Esophagus muscularis mucosa (tissue), 4 donors: ENCODE data around the gene COG8. TPM values are rescaled to one million over a fixed set of nuclear protein-coding genes. Genes with fewer than 3 reads are reported as not detected.

Experiments
- DNase-seq: peaks from one replicate; pipeline ENCODE4 v3.0.0-alpha.2; 2017; ENCODE audit errors: extremely low spot score
- H3K27ac ChIP-seq, 4 donors: fragments of 200-600 bp; sonication (generic); replicated peaks in 1 of 4; 1 replicate in 3 of 4; 2 replicates in 1 of 4; pipeline ENCODE4 v1.5.1; 2016 to 2019; ENCODE audit warnings: mild to moderate bottlenecking in 1 of 4
- H3K27me3 ChIP-seq, 4 donors: fragments of 200-600 bp; sonication (generic); one replicate each; pipeline versions ENCODE4 v1.5.1 to v1.6.0; 2016 to 2019
- H3K36me3 ChIP-seq, 4 donors: fragments of 200-600 bp; sonication (generic); one replicate each; pipeline ENCODE4 v1.5.1; 2016 to 2019
- H3K4me1 ChIP-seq, 4 donors: fragments of 200-600 bp; sonication (generic); one replicate each; pipeline ENCODE4 v1.5.1; 2016 to 2019
- H3K4me3 ChIP-seq, 4 donors: fragments of 200-600 bp; sonication (generic); 1 replicate in 2 of 4; 2 replicates in 2 of 4; pipeline ENCODE4 v1.5.1; 2016 to 2019; ENCODE audit warnings: mild to moderate bottlenecking in 4 of 4, moderate library complexity in 1 of 4
- H3K9me3 ChIP-seq, 4 donors: fragments of 200-600 bp; sonication (generic); 1 replicate in 3 of 4; 2 replicates in 1 of 4; pipeline ENCODE4 v1.5.1; 2016 to 2019
- CTCF ChIP-seq, 3 experiments: fragments of 200-600 bp in 2 of 3; fragments of 450-650 bp in 1 of 3; sonication (generic) in 2 of 3; IDR thresholded peaks; one replicate each; pipeline ENCODE4 v1.5.1; 2017 to 2019; ENCODE audit warnings: antibody characterized with exemption in 3 of 3, mild to moderate bottlenecking in 2 of 3, moderate library complexity in 1 of 3
- EP300 ChIP-seq: sonication (generic); formaldehyde crosslinking; IDR thresholded peaks from one replicate; pipeline ENCODE4 v1.6.1; 2017; ENCODE audit warnings: antibody characterized with exemption
- POLR2A ChIP-seq: fragments of 450-650 bp; IDR thresholded peaks from one replicate; pipeline ENCODE4 v1.6.1; 2017; ENCODE audit warnings: antibody characterized with exemption, moderate library complexity, mild to moderate bottlenecking, low read depth
- POLR2AphosphoS5 ChIP-seq, 2 donors: sonication (generic); formaldehyde crosslinking; IDR thresholded peaks; one replicate each; pipeline ENCODE4 v1.6.1; 2017; ENCODE audit warnings: antibody characterized with exemption in 2 of 2
- WGBS: methylation state at CpG from one replicate; pipeline ENCODE4 v1.1.5; 2018; 5-methylcytosine and 5-hydroxymethylcytosine counted together
- intact Hi-C: fragments of 100-400 bp; cut with DNase I; formaldehyde crosslinking; loops from one replicate; pipeline ENCODE4 v1.15.1; 2023
- total RNA-seq, 4 donors: library from RNA; depleted of rRNA; stranded (reverse); fragments of >200 nt; gene quantifications; one replicate each; pipeline versions ENCODE4 v1.1.0 to v1.2.1, GENCODE V29; 2016

COG8 gene
- total RNA-seq, 4 donors from 2014 or later: 26.3 to 56.7 (median 46.0) TPM

GRCh38 chr16:69371564-69371963 lies 32.2 kb upstream of the COG8 start:
- H3K4me3 ChIP-seq: no peak overlapping the region
- peaks cover 49 to 88% (median 81%) of the 10 kb centered on the region in 4 donors for H3K36me3 ChIP-seq
- no peak overlapping the region for H3K27ac ChIP-seq
- H3K9me3 ChIP-seq: no peaks in the 10 kb centered on the region
- H3K4me1 ChIP-seq: no peaks in the 10 kb centered on the region
- no peak for TF ChIP-seq EP300
- TF ChIP-seq POLR2AphosphoS5 (IDR thresholded peaks at IDR 0.05): no peak
- no peak for TF ChIP-seq POLR2A
- TF ChIP-seq CTCF (IDR thresholded peaks at IDR 0.05): no peak
- WGBS: 88% methylated on average over 2 of the region's 2 CpGs
- no peak for DNase-seq
- H3K27me3 ChIP-seq: no peaks in the 10 kb centered on the region
- intact Hi-C loops: no loop called here

DNA sequence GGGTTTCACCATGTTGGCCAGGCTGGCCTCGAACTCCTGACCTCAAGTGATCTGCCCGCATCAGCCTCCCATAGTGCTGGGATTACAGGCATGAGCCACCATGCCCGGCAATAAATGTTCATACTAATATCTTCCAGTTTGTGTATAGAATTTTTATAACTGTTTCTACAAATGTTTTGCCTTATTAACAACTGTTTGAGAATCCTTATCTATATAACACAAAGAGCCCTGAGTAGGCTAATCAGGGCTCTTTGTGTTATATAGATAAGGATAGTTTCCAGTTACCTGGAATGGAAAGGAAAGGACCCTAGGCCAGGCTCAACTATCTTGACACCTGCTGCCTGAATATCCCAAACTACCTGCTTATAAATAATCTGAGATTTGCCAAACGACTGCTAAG lies 29.5 kb upstream of the COG8 start:
- peaks cover 67 to 100% (median 96%) of the 10 kb centered on the region in 4 donors for H3K36me3 ChIP-seq
- 91% methylated on average over 4 of the region's 4 CpGs for WGBS
- TF ChIP-seq POLR2A: no peak
- TF ChIP-seq CTCF (IDR thresholded peaks at IDR 0.05): no peak
- no peaks in the 10 kb centered on the region for H3K4me1 ChIP-seq
- intact Hi-C loops: no loop called here
- no peaks in the 10 kb centered on the region for H3K27me3 ChIP-seq
- no peak overlapping the region for H3K4me3 ChIP-seq
- DNase-seq: no peak
- no peak overlapping the region for H3K27ac ChIP-seq
- no peaks in the 10 kb centered on the region for H3K9me3 ChIP-seq

DNA sequence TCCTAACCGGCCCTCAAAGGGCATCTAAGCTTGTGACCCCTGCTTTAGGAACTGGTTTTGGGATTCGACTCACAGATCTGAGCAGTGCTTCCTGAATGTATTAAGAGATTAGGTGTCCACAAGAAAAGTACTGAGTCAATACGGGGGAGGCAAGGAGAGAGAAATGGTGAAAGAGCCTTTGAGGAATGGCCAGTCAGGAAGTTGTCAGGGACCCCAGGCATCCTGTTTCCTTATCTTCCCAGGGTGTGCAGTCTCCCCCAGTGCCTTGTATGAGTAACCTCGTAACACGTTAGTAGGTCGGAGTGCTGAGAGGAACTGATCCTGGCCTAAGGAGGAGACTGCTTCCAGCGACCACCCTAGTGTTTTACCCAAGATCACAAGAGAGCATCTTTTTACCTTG lies 28.6 kb upstream of the COG8 start:
- H3K4me3 ChIP-seq: no peak overlapping the region
- no peaks in the 10 kb centered on the region for H3K27me3 ChIP-seq
- no peak for DNase-seq
- H3K27ac ChIP-seq: no peak overlapping the region
- intact Hi-C loops: no loop called here
- no peaks in the 10 kb centered on the region for H3K9me3 ChIP-seq
- peaks cover 67 to 99% (median 96%) of the 10 kb centered on the region in 4 donors for H3K36me3 ChIP-seq
- 76% methylated on average over 7 of the region's 7 CpGs for WGBS
- no peaks in the 10 kb centered on the region for H3K4me1 ChIP-seq
- TF ChIP-seq EP300: no peak
- no peak for TF ChIP-seq POLR2AphosphoS5 (IDR thresholded peaks at IDR 0.05)
- no peak for TF ChIP-seq POLR2A
- TF ChIP-seq CTCF (IDR thresholded peaks at IDR 0.05): no peak

GRCh38 chr16:69366431-69366830 lies 27.1 kb upstream of the COG8 start:
- DNase-seq: no peak
- Histone ChIP-seq H3K9me3 (no peaks in the 10 kb centered on the region), H3K27me3 (no peaks in the 10 kb centered on the region), H3K36me3 (peaks cover 61 to 92% (median 86%) of the 10 kb centered on the region in 4 donors), H3K4me1 (no peaks in the 10 kb centered on the region), H3K27ac (no peak overlapping the region), H3K4me3 (no peak overlapping the region)
- 90% methylated on average over 7 of the region's 7 CpGs for WGBS
- TF ChIP-seq POLR2AphosphoS5 (IDR thresholded peaks at IDR 0.05): no peak
- TF ChIP-seq POLR2A: no peak
- no peak for TF ChIP-seq EP300
- no peak for TF ChIP-seq CTCF (IDR thresholded peaks at IDR 0.05)
- intact Hi-C loops: no loop called here

DNA sequence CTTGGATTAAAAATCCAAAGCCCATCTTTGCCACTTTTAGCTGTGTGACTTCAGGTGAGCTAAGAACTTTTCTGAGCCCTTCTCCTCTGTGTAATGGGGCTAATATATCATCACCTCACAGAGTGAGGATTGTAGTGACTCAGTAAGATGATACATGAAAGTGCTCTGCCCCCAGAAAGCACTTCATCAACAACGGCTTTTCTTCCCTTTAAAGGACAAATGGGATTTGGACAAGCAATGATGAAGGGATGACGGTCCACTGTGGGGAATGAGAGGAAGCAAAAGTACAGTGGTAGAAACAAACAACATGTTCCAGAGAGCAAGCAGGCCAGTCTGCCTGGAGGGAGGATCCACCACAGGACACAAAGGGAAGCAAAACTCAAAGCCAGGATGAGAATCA lies 26.5 kb upstream of the COG8 start:
- Histone ChIP-seq H3K36me3 (peaks cover 58 to 92% (median 87%) of the 10 kb centered on the region in 4 donors), H3K27me3 (no peaks in the 10 kb centered on the region), H3K9me3 (no peaks in the 10 kb centered on the region), H3K4me3 (no peak overlapping the region), H3K4me1 (no peaks in the 10 kb centered on the region), H3K27ac (no peak overlapping the region)
- no peak for DNase-seq
- TF ChIP-seq POLR2A (no peak), POLR2AphosphoS5 (IDR thresholded peaks at IDR 0.05) (no peak)
- intact Hi-C loops: no loop called here
- WGBS: 81% methylated on average over 2 of the region's 2 CpGs
